ENCODE data around the gene PROM2. TPM values are rescaled to one million over a fixed set of nuclear protein-coding genes. Genes with fewer than 3 reads are reported as not detected.

The PROM2 gene
- total RNA-seq, 1 experiment from 2014 or later, result 0.17 TPM

DNA sequence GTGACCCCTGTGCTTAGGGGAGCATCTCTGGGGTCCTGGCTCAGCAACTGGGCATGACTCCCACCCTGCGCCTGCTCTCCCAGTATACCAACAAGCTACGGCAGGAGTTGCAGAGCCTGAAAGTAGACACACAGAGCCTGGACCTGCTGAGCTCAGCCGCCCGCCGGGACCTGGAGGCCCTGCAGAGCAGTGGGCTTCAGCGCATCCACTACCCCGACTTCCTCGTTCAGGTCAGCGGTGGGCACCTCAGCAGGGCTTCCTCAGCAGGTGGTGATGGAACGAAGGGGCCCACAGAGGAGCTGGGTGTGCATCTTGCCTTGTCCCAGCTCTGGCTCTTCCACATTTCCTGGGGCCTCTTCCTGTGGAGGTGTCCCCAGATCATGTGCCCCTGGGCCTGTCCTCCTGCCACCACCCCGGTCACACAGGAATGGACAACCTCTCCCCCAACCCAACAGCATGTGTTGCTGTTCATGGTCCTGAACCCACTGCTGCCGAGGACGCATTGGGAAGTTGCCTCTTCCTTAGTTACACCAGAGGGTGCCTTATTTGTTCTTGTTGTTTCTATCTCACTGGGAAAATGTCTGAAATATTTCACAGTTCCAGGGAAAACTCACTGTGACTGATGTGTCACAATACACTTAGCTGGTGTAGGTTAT, 10.8 kb downstream of the PROM2 start:
- no peak for DNase-seq (ENCODE audit: low read depth)

- DNase-seq (ENCODE audit: low read depth), result no peak
Measured at GRCh38 chr2:95285542-95285932, 11.3 kb downstream of the PROM2 start.

DNA sequence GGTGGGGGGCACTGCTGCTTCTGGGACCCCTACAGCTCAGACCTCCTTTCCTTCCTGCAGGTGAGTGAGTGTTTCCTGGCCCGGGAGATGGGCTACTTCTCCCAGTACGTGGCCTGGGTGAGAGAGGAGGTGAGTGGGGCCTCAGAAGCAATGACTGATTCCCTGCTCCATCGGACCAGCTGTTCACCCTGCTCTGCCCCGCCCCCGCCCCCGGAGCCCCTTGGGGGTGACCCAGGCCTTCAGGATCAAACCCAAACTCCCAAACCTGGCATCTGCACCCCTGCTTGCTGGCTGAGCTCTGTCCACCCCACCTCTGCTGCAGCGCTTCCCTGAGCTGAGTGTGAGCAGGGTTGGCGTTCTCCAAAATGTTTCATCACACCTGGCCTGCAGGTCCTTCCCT, 13.1 kb downstream of the PROM2 start:
- DNase-seq (ENCODE audit: low read depth), result no peak

DNA sequence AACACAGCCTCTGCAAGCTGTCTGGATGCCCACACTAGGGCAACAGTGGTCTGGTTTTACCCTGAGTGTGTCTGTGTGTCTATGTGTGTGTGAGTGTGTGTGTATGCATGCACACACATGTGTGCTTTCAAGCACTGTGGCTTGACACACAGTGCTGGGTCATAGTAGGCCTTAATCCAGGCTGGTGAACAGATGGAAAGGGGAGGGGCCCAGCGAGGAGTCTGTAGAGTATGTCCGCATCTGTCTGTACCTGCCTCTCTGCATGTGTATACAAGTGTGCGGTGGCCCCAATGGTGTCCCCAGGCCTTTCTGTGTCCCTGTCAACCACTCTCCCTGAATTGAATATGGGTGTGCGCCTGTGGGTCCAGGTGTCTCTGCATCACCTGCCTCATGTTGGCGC, 13.6 kb downstream of the PROM2 start:
- no peak for DNase-seq (ENCODE audit: low read depth)

- no peak for DNase-seq (ENCODE audit: low read depth)
Measured at GRCh38 chr2:95289253-95289652, 15.0 kb downstream of the PROM2 start.

- no peak for DNase-seq (ENCODE audit: low read depth)
Measured at GRCh38 chr2:95291222-95291621, 17.0 kb downstream of the PROM2 start.

DNA sequence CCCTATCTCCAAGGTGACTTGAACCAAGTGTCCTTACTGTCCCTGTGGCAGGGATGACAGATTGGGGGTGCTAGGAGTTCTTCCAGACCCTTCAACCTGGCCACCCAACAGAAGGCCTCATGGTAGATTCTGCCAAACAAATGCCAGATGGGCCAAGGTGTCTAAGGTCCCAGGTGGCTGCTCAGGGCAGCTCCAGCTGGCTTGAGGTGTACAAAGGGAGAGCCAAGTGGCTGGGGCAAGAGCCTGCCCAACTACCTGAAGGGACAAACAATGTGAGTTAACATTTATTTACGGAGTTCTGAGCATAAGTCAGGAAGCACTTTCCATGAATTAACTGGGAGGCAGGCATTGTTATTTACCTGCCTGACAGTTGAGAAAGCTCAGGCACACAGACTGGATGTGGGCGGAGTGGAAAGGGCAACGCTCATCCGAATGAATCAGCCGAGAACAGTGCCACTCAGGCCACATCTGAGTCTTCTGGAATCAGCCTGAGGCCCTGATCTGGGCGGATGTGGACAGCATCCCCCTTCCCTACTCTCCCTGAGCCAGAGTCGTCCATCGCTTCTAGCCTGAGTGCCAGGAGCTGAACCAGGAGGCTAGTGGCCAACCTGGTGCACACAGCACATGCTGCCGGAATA, 18.5 kb downstream of the PROM2 start:
- DNase-seq (ENCODE audit: low read depth), result peak; percentile 67

DNA sequence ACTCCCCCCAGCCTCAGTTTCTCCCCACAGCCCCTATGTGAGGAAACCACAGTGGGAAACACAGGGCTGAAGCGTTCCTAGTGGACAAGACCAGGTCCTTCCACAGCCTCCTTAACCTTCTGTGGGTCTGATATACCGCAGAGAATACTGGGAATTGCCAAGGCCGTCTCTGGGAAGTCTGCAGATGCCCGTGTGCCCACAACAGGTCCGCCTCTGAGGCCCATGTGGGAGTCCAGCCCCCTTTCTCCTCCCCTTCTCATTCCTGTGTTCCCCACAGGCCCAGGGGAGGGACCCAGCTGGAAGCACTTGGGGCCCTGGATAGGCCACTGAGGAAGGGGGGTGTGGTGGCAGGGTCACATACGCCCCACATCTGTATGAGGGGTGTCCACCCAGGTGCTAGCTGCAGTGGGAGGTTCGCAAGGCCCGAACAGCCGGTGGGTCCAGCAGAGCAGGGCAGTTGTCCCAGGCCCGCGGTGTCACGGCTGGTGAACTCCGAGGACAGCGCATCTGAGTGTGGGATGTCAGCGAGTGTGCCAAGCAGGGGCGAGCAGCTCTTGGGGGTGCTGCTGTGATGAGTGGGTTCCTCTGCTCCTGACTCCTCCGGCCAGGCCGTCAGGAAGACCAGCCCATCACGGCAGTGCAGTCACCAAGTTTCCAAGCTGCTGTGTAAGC, 20.5 kb downstream of the PROM2 start:
- DNase-seq (ENCODE audit: low read depth), result no peak

DNA sequence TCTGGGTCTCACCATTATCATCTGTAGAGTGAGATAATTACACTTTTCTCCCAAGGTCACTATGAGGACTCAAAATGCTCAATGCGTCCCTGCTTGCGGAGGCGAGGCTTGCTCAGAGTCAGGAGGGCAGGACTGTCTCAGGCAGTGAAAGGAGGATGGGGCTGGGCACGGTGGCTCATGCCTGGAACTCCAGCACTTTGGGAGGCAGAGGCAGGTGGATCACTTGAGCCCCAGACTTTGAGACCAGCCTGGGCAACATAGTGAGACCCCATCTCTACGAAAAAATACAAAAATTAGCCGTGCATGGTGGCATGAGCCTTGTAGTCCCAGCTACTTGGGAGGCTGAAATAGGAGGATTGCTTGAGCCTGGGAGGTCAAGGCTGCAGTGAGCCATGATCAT, 21.1 kb downstream of the PROM2 start:
- no peak for DNase-seq (ENCODE audit: low read depth)

- no peak for DNase-seq (ENCODE audit: low read depth)
Measured at GRCh38 chr2:95296011-95296410, 21.8 kb downstream of the PROM2 start.

GRCh38 chr2:95296880-95297487, 22.7 kb downstream of the PROM2 start, which contains the start of gene KCNIP3:
Gene KCNIP3 (plus strand): TSS chr2:95297347. CDS start chr2:95297439, 92 bp downstream.
- peak; percentile 25 for DNase-seq (ENCODE audit: low read depth)

GRCh38 chr2:95297639-95298395, 23.6 kb downstream of the PROM2 start:
- DNase-seq (ENCODE audit: low read depth), result no peak

- DNase-seq (ENCODE audit: low read depth), result no peak
Measured at GRCh38 chr2:95298486-95299111, 24.4 kb downstream of the PROM2 start.

DNA sequence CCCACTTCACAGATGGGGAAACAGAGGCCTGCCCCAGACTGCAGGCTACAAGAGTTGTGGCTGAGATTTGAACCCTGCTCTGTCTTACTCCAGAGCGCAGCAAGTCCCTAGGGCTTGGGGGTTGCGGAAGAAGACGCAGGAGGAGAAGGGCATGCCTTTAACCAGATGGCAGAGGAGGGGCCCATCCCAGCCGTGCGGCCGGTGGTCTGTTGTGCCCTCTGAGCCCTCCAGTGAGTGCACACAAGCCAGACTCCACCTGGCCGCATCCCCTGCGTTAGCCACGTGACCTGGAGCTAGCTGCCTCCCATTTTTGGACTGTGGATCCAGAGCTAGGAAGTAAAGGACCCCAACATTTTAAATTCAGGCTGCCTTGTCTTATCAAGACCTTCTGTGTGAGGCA, 25.7 kb downstream of the PROM2 start:
- DNase-seq (ENCODE audit: low read depth), result no peak

- peak; percentile 37 for DNase-seq (ENCODE audit: low read depth)
Measured at GRCh38 chr2:95300450-95300849, 26.2 kb downstream of the PROM2 start.

DNA sequence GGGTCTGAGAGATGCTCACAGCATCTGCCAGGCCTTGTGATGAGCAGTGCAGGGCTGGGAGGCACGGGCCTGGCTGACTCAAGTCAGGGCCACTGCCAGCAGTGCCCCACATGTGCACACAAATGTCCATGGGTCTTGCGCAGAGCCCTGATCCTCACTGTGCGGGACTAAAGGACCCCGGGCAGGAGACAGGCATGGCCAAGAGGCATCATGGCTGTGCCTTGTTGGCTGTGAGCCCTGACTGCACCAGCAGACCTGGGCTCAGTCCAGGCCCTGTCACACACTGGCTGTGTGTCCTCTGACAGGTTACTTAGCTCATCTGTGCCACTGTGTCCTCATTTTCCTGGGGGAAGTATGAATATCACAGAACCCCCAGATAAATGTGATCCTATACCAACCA, 26.9 kb downstream of the PROM2 start:
- DNase-seq (ENCODE audit: low read depth), result no peak

- no peak for DNase-seq (ENCODE audit: low read depth)
Measured at GRCh38 chr2:95301876-95302641, 27.8 kb downstream of the PROM2 start.

DNA sequence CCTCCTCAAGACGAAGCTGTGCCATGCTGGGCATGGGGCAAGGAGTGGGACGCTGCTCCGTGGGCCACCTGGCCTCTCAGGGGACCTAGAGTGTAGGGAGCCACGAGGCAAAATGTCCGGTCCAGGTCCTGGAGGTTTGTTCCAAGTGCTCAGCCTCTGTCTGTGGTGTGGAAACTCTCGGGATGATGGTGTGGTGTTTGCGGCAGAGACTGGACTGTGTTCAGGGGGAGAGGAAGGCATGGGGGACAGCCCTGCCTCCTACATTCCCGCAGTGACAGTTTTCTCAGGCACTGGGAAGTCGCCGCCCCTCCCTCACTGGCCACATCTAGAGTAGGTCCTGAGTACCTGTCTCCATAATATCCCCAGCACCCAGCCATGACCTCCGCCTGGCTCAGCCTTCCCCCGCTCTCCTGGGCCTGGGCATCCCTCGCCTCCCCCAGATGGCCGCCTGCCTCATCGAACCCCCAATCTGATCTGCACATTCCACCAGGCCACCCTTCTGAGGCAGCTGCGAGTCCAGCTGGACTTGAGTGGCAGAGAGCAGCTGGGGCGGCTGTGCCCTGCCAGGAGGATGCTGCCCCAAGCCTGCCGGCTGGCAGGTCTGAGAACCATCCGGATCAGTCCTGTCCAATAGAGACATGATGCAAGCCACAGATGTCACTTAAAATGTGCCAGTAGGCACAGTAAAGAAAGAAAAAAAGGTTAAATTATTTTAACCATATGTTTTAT, 29.1 kb downstream of the PROM2 start:
- DNase-seq (ENCODE audit: low read depth), result no peak

DNA sequence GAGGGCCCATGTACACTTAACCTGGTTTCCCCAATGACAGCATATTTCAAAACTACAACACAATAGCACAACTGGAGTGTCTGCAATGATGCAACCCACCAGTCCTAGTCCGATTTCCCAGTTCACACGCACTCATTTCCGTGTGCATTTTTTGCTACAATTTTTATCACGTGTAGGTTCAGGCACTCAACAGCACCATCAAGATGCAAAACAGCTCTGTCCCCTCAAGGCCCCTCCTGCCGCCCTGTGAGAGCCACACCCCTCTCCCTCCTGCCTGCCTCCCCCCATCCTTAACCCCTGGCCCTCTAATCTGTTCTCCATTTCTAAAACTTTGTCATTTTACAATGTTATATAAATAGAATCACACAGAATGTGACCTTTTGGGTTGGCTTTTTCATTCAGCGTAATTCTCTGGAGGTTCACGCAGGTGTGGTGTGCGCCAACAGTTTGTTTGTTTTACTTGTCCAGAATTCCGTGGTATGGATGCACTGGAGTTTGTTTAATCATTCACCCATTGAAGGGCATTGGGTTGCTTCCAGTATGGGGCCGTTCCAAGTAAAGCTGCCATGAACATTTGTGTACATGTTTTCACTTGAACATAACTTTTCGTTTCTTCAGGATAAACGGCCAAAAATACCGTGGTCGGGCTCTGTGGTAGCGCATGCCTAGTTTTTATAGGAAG, 31.3 kb downstream of the PROM2 start:
- DNase-seq (ENCODE audit: low read depth), result no peak

Measured in Daoy (cell line).